Measurements from ENCODE around the gene SPDEF.

Gene SPDEF

GRCh38 chr6:34556031-34556471, at the start of gene SPDEF:
Gene SPDEF, minus strand, starts transcription at chr6:34556329. Its CDS starts 11,874 bp downstream, at chr6:34544455.
- no peak for DNase-seq (ENCODE audit: low read depth, low spot score)
- H3K9ac ChIP-seq (ENCODE audit: insufficient read length, low read depth) = no peak within 1 kb of the TSS
- TF ChIP-seq YY1 (IDR thresholded peaks at IDR 0.05; ENCODE audit: insufficient read depth, insufficient read length) = no peak
- TF ChIP-seq SUZ12 (IDR thresholded peaks at IDR 0.05; ENCODE audit: extremely low read depth, insufficient read depth, insufficient read length) = no peak
- no peak for TF ChIP-seq ZNF274 (IDR thresholded peaks at IDR 0.05; ENCODE audit: low read depth, low read length)
- H3K4me3 ChIP-seq (ENCODE audit: insufficient read length, low read depth) = no peak within 1 kb of the TSS
- no peaks in the 10 kb centered on the region for H3K27me3 ChIP-seq (ENCODE audit: insufficient read depth, insufficient read length)
- no peaks in the 10 kb centered on the region for H3K36me3 ChIP-seq (ENCODE audit: insufficient read depth, insufficient read length, low read length)
- H3K4me1 ChIP-seq (ENCODE audit: insufficient read depth, insufficient read length) = peaks cover 11% of the 10 kb centered on the region
- H3K9me3 ChIP-seq (ENCODE audit: insufficient read depth, low read length) = peaks cover 7% of the 10 kb centered on the region; the same call in 1 of the 2 replicates

- H3K4me1 ChIP-seq (ENCODE audit: insufficient read depth, insufficient read length) = no peaks in the 10 kb centered on the region
- H3K4me3 ChIP-seq (ENCODE audit: insufficient read length, low read depth) = no peak overlapping the region
- DNase-seq (ENCODE audit: low read depth, low spot score) = no peak
- H3K9ac ChIP-seq (ENCODE audit: insufficient read length, low read depth) = no peak overlapping the region
- H3K9me3 ChIP-seq (ENCODE audit: insufficient read depth, low read length) = no peaks in the 10 kb centered on the region
- H3K27me3 ChIP-seq (ENCODE audit: insufficient read depth, insufficient read length) = no peaks in the 10 kb centered on the region
- H3K36me3 ChIP-seq (ENCODE audit: insufficient read depth, insufficient read length, low read length) = peaks cover 15% of the 10 kb centered on the region
- TF ChIP-seq YY1 (IDR thresholded peaks at IDR 0.05; ENCODE audit: insufficient read depth, insufficient read length) (no peak), SUZ12 (IDR thresholded peaks at IDR 0.05; ENCODE audit: extremely low read depth, insufficient read depth, insufficient read length) (no peak), ZNF274 (IDR thresholded peaks at IDR 0.05; ENCODE audit: low read depth, low read length) (no peak)
These were observed 47.6 kb upstream of the SPDEF start for GRCh38 chr6:34603707-34604106.

- H3K27me3 ChIP-seq (ENCODE audit: insufficient read depth, insufficient read length) = no peaks in the 10 kb centered on the region
- no peaks in the 10 kb centered on the region for H3K4me1 ChIP-seq (ENCODE audit: insufficient read depth, insufficient read length)
- peaks cover 15% of the 10 kb centered on the region for H3K36me3 ChIP-seq (ENCODE audit: insufficient read depth, insufficient read length, low read length)
- DNase-seq (ENCODE audit: low read depth, low spot score) = no peak
- H3K9me3 ChIP-seq (ENCODE audit: insufficient read depth, low read length) = no peaks in the 10 kb centered on the region
- H3K9ac ChIP-seq (ENCODE audit: insufficient read length, low read depth) = no peak overlapping the region
- no peak overlapping the region for H3K4me3 ChIP-seq (ENCODE audit: insufficient read length, low read depth)
- no peak for TF ChIP-seq SUZ12 (IDR thresholded peaks at IDR 0.05; ENCODE audit: extremely low read depth, insufficient read depth, insufficient read length)
- no peak for TF ChIP-seq YY1 (IDR thresholded peaks at IDR 0.05; ENCODE audit: insufficient read depth, insufficient read length)
- no peak for TF ChIP-seq ZNF274 (IDR thresholded peaks at IDR 0.05; ENCODE audit: low read depth, low read length)
These were observed 46.4 kb upstream of the SPDEF start for GRCh38 chr6:34602318-34603111.

- H3K36me3 ChIP-seq (ENCODE audit: insufficient read depth, insufficient read length, low read length) = peaks cover 14% of the 10 kb centered on the region
- TF ChIP-seq YY1 (IDR thresholded peaks at IDR 0.05; ENCODE audit: insufficient read depth, insufficient read length) = no peak
- TF ChIP-seq ZNF274 (IDR thresholded peaks at IDR 0.05; ENCODE audit: low read depth, low read length) = no peak
- TF ChIP-seq SUZ12 (IDR thresholded peaks at IDR 0.05; ENCODE audit: extremely low read depth, insufficient read depth, insufficient read length) = no peak
- H3K4me1 ChIP-seq (ENCODE audit: insufficient read depth, insufficient read length) = no peaks in the 10 kb centered on the region
- H3K9ac ChIP-seq (ENCODE audit: insufficient read length, low read depth) = no peak overlapping the region
- no peak for DNase-seq (ENCODE audit: low read depth, low spot score)
- no peaks in the 10 kb centered on the region for H3K9me3 ChIP-seq (ENCODE audit: insufficient read depth, low read length)
- H3K4me3 ChIP-seq (ENCODE audit: insufficient read length, low read depth) = no peak overlapping the region
- H3K27me3 ChIP-seq (ENCODE audit: insufficient read depth, insufficient read length) = no peaks in the 10 kb centered on the region
These were observed 45.6 kb upstream of the SPDEF start for GRCh38 chr6:34601706-34602105.

- no peaks in the 10 kb centered on the region for H3K4me1 ChIP-seq (ENCODE audit: insufficient read depth, insufficient read length)
- H3K36me3 ChIP-seq (ENCODE audit: insufficient read depth, insufficient read length, low read length) = peaks cover 6% of the 10 kb centered on the region
- no peak for DNase-seq (ENCODE audit: low read depth, low spot score)
- H3K9ac ChIP-seq (ENCODE audit: insufficient read length, low read depth) = no peak overlapping the region
- TF ChIP-seq SUZ12 (IDR thresholded peaks at IDR 0.05; ENCODE audit: extremely low read depth, insufficient read depth, insufficient read length) (no peak), ZNF274 (IDR thresholded peaks at IDR 0.05; ENCODE audit: low read depth, low read length) (no peak)
- no peaks in the 10 kb centered on the region for H3K27me3 ChIP-seq (ENCODE audit: insufficient read depth, insufficient read length)
- no peaks in the 10 kb centered on the region for H3K9me3 ChIP-seq (ENCODE audit: insufficient read depth, low read length)
- H3K4me3 ChIP-seq (ENCODE audit: insufficient read length, low read depth) = no peak overlapping the region
These were observed 44.7 kb upstream of the SPDEF start for GRCh38 chr6:34600796-34601195.

GRCh38 chr6:34600101-34600500, 44.0 kb upstream of the SPDEF start:
- TF ChIP-seq YY1 (IDR thresholded peaks at IDR 0.05; ENCODE audit: insufficient read depth, insufficient read length) (no peak), ZNF274 (IDR thresholded peaks at IDR 0.05; ENCODE audit: low read depth, low read length) (no peak), SUZ12 (IDR thresholded peaks at IDR 0.05; ENCODE audit: extremely low read depth, insufficient read depth, insufficient read length) (no peak)
- no peaks in the 10 kb centered on the region for H3K4me1 ChIP-seq (ENCODE audit: insufficient read depth, insufficient read length)
- no peak overlapping the region for H3K9ac ChIP-seq (ENCODE audit: insufficient read length, low read depth)
- no peaks in the 10 kb centered on the region for H3K27me3 ChIP-seq (ENCODE audit: insufficient read depth, insufficient read length)
- DNase-seq (ENCODE audit: low read depth, low spot score) = no peak
- H3K4me3 ChIP-seq (ENCODE audit: insufficient read length, low read depth) = no peak overlapping the region
- H3K9me3 ChIP-seq (ENCODE audit: insufficient read depth, low read length) = no peaks in the 10 kb centered on the region
- peaks cover 4% of the 10 kb centered on the region for H3K36me3 ChIP-seq (ENCODE audit: insufficient read depth, insufficient read length, low read length)

GRCh38 chr6:34598712-34599111, 42.6 kb upstream of the SPDEF start:
- H3K4me3 ChIP-seq (ENCODE audit: insufficient read length, low read depth) = no peak overlapping the region
- TF ChIP-seq ZNF274 (IDR thresholded peaks at IDR 0.05; ENCODE audit: low read depth, low read length) (no peak), SUZ12 (IDR thresholded peaks at IDR 0.05; ENCODE audit: extremely low read depth, insufficient read depth, insufficient read length) (no peak), YY1 (IDR thresholded peaks at IDR 0.05; ENCODE audit: insufficient read depth, insufficient read length) (no peak)
- no peak for DNase-seq (ENCODE audit: low read depth, low spot score)
- H3K4me1 ChIP-seq (ENCODE audit: insufficient read depth, insufficient read length) = no peaks in the 10 kb centered on the region
- no peaks in the 10 kb centered on the region for H3K36me3 ChIP-seq (ENCODE audit: insufficient read depth, insufficient read length, low read length)
- H3K27me3 ChIP-seq (ENCODE audit: insufficient read depth, insufficient read length) = no peaks in the 10 kb centered on the region
- no peak overlapping the region for H3K9ac ChIP-seq (ENCODE audit: insufficient read length, low read depth)
- H3K9me3 ChIP-seq (ENCODE audit: insufficient read depth, low read length) = no peaks in the 10 kb centered on the region

Data from NT2/D1 (cell line).